T follicular helper cell (primary cell): ENCODE data around the gene MAGI1.
"Not testable (repeated sequence)": the region's sequence is repeated elsewhere in the genome, so short reads cannot be mapped to it uniquely, and the experiment has no call there.

Experiments used
- DNase-seq: peaks from one replicate; pipeline ENCODE4 v3.0.0-alpha.2; 2020; ENCODE audit warnings: low read depth

The MAGI1 gene

DNA sequence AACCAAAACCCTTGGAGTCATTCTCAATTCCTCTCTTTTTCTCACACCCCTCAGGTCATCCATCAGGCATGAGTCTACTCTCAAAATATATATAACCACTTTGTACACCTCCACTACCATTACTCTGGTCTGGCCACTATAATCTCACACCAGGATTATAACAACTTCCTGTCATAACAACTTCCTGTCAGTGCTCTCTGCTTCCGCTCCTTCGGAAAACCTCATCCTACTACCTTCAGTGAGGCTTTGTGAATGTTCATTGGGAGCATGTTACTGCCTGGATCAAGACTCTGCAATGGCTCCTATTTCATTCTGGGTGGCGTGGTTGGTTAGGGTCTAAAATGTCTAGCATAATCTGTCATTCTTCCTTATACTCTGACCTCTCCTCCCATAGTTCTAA, 447.4 kb downstream of the MAGI1 start:
- no peak for DNase-seq

DNA sequence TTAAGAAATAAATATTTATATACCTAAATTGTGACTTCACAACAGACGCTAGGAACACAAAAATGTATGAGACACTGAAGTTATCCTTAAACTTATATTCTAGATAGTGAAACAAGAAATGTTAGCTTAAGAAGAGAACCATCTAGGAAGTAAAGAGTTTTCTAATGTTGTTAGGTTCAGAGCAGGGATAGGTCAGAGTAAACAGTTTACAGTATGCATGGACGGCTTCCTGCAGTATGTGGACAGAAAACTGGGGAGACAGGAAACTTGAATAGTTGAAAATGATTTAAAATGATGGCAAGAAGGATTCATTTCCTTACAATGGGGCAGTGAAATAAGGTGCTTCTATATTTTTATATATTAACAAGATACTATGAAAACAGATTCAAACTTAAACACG, 449.8 kb downstream of the MAGI1 start:
- DNase-seq, result no peak

DNA sequence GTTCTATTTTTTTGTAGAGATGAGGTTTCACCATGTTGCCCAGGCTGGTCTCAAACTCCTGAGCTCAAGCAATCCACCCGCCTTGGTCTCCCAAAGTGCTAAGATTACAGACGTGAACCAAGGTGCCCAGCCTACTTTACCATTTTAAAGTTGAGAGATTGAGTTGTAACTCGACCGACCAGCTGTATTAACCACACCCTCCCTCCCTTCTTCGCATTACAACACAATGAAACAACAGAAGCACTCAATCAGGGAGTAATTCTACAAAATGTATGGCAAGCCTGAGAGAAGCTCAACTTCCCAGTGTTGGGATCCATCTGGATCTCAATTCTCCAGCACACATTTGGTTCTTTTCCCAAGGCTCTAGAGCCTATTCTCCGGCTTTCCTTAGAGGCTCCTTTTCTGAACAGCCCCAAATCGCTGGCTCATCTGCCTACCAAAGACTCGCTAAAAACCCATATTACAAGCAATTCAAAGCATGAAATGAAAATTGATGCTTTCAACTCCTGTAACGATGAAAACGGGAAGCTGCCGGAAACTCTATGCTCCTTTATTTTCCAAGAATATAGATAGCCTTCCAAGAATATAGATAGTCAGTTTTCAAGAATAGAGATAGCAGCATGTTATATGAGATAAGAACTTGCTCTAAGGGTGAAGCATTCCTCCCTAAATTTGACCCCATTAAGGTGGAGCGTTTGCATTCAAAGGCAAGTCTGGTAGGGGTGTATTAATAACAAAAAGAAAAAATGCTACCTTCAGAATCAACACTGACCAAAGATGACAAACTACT, 450.9 kb downstream of the MAGI1 start:
- no peak for DNase-seq

DNA sequence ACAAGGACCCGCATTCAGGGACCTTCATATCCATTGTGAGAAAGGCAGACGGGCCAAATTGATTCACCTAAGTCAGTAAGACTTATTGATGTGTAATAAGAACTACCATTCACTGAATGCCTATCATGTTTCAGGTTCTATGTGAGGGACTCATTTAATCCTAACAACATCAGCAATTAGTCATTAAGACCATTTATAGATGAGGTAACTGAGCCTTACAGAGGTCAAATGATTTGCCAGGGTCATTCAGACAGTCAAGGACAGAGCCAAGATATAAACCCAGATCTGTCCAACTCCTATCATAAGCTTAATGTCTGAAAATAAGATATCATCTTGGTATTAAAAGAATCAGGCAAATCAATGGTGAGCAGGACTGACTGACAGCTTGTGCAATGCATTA, 453.8 kb downstream of the MAGI1 start:
- DNase-seq, result no peak

DNA sequence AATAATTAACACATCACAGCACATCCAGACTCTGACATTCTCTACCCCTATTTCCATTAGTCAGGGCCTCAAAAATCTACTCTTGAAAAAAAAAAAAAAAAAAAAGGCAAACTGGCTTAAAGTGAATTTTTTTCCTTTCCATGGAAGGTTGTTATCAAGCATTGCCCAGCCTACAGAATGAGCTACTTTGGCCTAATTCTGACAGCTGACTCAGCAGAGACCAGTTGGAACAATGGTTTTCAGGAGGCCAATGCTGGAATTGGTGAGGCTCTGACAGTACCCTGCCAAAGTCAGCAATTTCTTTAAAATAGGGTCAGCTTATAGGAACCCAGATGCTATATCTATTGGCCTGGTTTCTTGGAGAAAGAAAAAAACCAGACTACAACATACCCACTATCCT, 454.7 kb downstream of the MAGI1 start:
- no peak for DNase-seq

DNA sequence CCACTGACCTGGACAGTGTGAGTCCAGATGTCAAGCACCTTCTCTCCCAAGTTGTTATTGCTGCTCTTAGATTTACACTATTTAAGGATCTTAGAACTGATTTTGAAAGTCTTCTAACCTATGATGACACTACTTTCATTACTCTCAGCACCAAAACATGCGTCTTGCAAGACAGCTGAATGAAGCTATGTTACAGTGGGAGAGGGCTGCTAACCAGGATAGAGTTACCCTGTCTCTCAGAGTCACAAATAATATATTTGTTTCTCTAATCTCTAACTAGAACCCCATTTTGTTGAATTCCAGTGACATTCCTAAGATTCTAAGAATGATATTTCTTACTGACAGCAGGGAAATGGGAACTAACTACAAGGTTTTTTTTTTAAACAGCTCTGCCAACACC, 455.5 kb downstream of the MAGI1 start:
- no peak for DNase-seq

DNA sequence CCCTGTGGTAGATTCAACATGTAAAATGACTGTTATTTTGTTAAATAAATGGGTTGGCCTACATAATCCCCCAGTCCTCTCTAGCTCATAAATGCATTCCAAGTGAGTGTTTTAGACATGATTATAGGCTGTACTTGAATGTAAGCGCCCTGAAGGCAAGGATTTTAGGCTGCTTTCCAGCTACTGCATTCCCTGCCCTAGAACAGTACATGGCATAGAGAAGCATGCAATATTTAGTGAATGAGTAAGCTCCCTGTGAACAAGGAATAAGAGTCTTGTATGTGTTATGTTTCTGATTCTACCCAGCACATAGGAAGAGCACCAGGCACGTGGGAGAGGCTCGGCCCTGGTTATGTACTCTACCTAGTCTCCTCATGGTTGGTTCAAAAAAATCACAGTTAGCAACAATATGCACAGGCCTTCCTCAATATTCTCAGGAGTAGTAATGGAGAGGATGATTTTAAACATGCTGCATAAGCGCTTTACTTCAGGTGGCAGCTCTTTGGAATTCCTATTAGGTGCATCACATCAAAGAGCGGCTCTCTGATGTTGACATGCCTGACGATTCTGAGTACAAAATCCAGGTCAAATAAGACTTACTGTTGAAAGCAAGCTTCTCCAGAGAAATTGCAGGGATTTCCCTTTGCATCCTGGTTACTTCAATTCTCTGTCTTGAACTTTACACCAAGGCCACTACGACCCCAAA, 456.6 kb downstream of the MAGI1 start:
- DNase-seq, result no peak

DNA sequence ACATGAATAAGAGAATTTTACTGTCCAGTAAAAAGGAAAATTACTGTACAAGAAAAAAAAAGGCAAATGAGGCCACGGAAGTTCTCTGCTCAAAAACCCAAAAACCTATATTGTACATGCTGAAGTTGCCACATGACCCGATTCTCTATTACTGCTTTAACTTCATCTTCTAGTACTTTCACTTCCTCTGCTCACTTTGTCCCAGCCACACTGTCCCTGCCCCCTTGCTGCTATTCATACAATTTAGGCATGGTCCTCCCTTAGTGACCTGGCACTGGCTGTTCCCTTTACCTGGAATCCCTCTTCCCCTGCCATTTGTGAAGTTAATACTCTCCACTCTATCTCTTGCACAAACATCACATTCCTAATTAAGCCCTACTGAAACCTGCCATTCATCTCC, 457.4 kb downstream of the MAGI1 start:
- no peak for DNase-seq

DNA sequence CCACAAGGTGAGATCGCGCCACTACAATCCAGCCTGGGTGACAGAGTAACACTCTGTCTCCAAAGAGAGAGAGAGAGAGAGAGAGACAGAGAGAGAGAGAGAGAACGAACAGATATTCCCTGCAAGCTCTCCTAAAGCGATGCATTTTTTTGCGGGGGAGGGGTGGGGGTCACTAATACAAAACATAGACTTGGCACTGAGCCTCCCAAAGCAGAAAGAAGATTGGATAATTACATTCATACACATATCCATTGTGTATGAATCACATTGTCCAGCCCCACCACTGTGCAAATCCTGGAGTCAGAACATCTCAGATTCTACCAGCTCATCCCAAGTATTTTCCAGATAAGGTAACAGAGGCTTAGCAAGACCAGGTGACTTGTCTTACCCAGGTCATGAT, 459.9 kb downstream of the MAGI1 start:
- DNase-seq, result no peak

DNA sequence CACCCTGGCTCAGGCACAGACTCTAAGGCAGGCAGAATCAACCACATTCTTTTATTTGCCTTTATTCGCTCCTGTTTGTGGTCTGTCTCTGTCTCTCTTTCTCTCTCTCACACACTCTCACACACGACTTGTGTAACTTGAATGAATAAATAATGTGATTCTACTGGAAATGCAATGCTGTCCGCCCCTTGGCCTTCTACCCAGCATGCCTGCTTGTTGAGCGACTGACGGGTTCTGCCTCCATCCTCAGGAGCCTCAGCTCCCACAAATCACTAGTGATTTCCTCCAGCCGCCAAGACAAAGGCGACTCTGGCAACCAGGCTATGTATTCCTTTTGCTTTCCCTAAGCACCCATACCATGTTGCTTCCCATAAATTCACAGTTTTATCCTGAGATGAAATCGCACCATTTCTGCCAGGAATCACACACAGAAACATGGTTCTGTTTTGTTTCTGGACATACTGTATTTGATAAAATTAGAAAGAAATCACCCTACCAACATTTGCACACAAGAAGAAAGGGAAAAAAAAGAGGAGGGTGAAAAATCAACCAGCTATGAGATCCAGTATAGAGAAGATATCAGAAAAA, 460.8 kb downstream of the MAGI1 start:
- no peak for DNase-seq

DNA sequence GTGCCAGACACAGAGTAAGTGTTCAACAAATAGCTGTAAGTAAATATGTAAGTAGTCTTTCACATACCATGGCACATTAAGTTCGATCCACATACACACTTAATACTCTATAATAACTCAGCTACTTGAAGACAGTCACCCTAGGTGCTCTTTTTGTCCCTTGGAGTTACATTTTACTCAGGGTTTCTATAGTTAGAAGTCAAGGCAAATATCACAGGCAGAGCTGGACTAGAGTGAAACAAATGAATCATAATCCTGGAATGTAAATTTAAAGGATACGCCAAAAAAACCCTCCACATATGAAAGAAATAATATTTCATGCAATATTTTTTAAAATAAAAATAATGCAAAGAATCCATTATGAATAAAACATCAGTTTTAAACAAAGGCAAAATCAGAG, 461.8 kb downstream of the MAGI1 start:
- no peak for DNase-seq

DNA sequence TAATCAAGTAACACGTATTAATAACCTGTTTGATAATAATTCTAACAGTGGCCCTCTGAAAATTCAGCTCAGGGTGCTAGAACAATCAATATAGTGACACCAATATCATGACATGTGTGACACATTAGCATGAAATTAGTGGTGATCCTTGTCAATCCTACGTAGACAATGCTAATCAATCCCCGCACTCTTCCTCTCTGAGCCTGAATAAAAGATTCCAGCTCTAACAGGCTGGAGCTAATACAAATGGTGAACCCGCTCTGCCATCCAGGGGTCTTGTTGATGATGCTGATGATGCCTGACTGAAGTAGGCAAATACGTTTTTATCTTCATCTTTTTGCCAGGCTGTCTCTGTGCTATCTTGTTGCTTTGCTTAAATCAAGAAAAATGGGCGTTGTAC, 462.5 kb downstream of the MAGI1 start:
- DNase-seq, result no peak

DNA sequence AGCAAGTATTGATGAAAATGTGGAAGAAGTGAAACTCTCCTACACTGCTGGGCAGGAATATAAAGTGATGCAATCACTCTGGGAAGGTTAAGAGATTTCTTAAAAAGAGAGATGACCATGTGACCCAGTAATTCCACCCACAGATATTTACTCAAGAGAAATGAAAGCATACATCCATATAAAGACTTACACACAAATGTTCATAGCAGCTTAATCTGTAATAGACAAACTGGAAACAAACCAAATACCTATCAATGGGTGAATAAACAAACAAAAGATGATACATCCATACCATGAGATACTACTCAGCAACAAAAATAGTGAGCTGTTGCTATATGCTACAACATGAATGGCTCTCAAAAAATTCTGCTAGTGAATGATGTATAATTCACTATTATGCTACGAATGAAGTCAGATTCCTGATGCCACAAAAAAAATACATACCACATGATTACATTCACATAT, 463.3 kb downstream of the MAGI1 start:
- no peak for DNase-seq

DNA sequence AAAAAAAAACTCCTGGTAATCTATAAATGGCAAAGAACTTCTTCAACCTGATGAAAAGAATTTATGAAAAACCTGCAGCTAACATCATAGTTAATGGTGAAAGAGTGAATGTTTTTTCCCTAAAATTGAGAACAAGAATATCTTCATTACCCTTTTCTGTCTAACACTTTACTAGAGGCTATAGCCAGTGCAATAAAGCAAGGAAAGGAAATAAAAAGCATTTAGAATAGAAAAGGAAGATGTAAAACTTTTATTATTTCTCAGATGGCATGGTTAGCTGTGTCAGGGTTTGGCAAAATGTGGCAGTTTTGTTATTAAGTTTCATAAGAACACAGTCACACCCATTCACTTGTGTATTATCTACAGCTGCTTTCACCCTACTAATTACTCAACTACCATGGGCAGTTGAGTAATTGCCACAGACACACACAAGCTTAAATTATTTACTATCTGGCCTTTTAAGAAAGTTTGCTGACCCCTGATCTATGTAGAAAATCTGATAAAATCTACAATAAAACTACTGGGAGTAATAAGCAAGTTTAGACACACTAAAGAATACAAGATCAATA, 465.1 kb downstream of the MAGI1 start:
- no peak for DNase-seq

DNA sequence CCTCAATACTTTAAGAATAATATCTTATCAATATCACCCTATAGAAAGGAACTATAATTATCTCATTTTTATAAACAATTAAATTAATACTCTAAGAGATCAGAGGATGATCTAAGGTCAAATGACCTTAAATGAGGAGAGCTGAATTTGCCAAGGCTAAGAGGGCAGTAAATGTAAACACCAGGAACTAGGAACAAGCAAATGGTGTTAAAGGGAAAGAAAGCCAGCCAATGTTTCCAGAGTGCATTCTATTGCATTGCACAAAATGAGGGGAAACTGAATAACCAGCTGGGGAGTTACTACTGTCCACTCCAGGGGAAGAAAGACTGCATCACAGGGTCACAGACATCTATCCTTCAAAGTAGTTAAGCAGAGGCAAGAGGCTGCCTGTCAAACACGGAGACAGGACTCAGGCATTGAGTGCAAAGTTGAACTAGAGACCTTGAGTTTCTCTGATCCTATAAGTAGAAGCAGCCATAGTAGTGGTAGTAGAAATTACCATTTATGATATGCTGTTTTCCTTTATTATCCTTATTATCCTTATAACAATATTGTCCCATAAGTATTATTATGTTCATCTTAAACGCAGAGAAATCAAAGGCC, 466.4 kb downstream of the MAGI1 start:
- DNase-seq, result no peak

DNA sequence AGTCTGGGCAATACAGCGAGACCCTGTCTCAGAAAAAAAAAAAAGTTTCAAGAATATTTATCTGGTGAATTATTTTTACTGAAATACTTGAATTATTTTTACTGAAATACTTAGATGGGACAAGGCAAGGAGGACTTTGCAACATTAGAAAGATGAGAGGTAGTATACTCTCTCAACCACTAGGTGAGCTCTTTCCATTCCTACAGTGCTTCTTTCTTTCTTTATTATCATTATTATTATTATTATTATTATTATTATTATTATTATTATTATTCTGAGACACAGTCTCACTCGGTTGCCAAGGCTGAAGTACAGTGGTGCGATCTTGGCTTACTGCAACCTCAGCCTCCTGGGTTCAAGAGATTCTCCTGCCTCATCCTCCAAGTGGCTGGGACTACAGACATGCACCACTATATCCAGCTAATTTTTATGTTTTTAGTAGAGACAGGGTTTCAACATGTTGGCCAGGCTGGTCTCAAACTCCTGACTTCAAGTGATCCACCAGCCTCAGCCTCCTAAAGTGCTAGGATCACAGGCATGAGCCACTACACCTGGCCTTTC, 468.8 kb downstream of the MAGI1 start:
- DNase-seq, result no peak

DNA sequence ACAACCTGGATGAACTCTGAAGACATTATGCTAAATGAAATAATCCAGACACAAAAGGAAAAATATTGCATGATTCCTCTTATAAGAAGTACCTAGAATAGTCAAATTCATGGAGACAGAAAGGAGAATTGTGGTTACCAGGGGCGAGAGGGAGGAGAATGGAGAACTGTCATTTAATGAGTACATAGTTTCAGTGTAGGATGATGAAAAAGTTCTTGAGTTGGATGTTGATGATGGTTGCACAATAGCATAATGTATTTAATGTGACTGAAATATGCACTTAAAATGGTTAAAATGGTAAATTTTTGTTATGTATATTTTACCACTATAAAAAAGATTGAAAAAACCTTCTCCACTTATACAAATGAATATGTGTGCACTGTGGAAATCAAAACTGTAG, 469.6 kb downstream of the MAGI1 start:
- no peak for DNase-seq

DNA sequence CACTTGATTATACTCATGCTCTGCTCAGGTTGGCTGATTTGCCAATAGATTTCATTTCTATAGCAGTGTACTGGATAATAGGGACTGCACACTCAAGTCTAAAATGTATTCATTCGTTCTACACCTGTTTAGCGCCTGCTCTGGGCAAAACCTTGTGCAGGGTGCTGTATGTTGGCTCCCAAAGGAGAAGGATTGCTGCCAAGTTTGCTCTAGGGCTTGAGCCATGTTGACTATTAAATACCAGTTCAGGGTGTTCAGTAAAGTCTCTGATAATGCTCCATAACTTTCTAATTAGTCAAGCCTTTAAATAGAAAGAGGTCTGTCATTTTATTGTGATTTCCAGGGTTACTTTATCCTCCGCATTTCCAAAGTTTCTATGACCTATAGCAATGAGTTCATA, 470.2 kb downstream of the MAGI1 start:
- no peak for DNase-seq

DNA sequence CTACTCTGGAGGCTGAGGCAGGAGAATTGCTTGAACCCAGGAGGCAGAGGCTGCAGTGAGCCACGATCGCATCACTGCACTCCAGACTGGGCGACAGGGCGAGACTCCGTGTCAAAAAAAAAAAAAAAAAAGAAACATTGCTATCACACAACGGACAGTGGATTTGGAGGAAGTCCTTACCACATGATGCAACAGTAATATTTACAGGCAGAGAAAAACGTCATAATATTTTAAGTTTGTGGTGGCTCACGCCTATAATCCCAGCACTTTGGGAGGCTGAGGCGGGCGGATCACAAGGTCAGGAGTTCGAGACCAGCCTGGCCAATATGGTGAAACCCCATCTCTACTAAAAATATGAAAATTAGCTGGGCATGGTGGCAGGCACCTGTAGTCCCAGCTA, 473.0 kb downstream of the MAGI1 start:
- not testable (repeated sequence) for DNase-seq

DNA sequence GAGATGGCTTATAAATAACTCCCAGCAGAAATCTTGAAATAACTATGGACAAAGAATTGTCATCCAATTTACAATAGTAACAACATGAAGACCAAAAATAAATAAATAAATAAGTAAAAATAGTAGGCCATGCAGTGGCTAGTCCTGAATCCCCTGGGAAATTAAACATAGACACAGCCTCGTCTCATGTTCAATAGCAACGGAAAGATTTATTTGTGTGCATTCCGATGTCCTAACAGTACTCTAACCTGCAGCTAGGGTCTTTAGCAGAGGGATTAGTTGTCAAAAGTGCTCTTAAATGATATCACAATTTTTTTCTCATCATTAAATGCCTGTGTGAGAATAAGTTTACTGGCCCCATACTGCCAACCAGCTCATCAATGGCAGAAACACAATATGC, 474.2 kb downstream of the MAGI1 start:
- no peak for DNase-seq

DNA sequence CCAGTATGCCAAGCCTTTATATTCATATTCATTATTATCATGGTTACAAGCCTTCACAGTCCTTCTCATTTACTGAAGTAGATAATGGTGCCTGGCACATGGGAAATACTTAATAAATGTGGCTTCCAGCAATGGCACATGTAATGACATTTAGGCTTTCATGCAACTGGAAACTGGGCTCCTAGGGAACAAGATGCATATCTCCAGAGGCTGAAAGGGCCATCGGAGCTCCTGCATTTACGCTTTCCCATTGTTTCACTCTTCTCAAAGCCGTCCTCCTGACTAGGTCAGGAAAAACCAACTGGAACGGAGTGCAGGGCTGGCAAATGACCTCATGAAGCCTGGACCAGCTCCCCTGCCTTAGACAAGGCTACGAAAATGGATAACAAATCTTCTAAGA, 474.9 kb downstream of the MAGI1 start:
- no peak for DNase-seq

DNA sequence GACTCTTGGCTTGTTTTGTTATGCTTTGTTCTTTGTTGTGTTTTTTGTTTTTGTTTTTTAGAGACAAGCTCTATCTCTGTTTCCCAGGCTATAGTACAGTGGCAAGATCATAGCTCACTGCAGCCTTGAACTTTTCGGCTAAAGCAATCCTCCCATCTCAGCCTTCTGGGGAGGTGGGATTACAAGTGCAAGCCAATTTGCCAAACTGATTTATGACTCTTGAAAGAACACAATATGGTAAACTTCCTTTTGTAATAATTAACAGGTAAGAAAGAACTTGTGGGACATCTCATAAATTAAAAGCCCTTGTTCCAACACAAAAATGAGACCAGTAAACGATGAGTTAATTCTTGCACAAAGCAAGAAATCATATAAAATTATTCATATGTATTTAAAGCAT, 476.3 kb downstream of the MAGI1 start:
- no peak for DNase-seq
